ENCODE measurements around the gene STAM.

The STAM gene

GRCh38 chr10:17648243-17649035 is 4.5 kb downstream of the STAM start:
- DNase-seq = peak; percentile 52

GRCh38 chr10:17649052-17649451 is 5.1 kb downstream of the STAM start:
- DNase-seq = no peak

GRCh38 chr10:17649836-17650235 is 5.9 kb downstream of the STAM start:
- no peak for DNase-seq

GRCh38 chr10:17650416-17650815 is 6.5 kb downstream of the STAM start:
- no peak for DNase-seq

GRCh38 chr10:17651896-17652295 is 7.9 kb downstream of the STAM start:
- no peak for DNase-seq

DNA sequence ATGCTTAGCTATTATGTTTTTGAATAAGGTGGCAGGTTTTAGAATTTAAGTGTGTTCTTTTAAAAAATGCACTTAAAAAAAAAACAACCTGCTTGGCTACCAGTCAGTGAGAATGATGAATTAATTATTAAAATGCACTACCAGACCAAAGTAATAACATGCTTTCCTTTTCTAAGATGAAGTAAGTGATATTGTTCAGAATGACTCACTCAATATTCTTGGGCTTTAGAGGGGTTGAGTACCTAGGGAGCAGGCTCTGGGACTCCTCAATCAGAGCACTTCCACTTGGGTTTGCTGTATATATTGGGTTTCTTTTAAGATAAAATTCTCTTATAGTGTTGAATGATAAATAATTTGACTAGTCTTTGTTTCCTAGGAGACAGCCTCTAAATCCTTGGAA is 8.6 kb downstream of the STAM start:
- DNase-seq = no peak

GRCh38 chr10:17655009-17655408 is 11.1 kb downstream of the STAM start:
- DNase-seq = no peak

DNA sequence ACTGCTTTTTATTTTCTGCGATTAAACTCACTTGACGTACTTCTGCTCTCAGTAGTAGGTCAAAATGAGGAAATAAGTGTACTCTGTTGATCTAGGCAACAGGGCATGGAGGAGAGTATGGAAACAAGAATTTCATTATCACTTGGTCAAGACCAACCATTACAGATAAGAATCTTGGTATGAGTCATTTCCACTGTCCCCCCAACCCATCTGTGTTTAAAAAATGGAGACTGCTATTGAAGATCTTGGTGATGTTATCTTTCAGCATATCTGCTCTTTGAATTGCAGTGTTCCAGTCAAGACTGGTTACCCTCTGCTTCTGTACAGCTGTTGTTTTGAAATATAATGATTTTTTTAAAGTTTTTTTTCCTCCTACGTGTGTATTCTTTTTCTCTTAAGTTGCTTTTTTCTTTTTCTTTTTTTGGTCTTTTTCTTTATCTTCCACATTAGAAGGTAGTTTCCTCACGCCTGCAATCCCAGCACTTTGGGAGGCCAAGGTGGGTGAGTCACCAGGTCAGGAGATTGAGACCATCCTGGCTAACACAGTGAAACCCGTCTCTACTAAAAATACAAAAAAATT is 11.7 kb downstream of the STAM start:
- peak; percentile 49 for DNase-seq

GRCh38 chr10:17657103-17657500 is 13.2 kb downstream of the STAM start:
- no peak for DNase-seq

DNA sequence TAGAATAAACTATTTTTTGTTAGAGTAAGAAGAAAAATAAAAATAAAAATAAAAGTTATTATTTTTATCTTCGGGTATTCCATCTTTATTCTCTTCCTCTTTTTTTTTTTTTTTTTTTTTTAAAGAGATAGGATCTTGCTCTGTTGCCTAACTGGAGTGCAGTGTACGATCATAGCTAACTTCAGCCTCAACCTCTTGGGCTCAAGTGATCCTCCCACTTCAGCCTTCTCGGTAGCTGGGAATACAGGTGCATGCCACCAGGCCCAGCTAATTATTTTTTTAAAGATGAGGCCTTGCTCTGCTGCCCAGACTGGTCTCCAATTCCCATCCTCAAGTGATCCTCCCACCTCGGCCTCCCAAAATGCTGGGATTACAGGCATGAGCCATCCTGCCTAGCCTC is 15.4 kb downstream of the STAM start:
- no peak for DNase-seq

GRCh38 chr10:17660921-17661320 is 17.0 kb downstream of the STAM start:
- DNase-seq = no peak

DNA sequence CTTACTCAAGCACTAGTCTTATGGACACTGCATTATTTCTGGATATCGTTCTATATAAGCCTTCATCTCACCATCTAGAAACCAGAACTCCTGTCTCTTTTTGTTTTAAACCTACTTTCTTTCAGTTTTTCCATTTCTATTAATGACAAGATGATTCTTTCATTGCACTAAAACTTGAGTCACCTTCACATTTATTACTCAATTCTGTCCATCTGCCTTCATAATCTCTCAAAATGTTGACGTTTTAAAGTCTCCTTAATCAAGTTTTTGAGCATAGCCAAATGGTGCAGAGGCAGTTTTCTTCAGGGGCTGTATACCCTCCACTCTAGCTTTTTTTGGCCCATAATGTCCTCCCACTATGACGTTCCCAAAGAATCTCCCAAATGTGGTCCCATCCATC is 17.6 kb downstream of the STAM start:
- DNase-seq = no peak

GRCh38 chr10:17662193-17663138 is 18.5 kb downstream of the STAM start:
- peak; percentile 40 for DNase-seq

DNA sequence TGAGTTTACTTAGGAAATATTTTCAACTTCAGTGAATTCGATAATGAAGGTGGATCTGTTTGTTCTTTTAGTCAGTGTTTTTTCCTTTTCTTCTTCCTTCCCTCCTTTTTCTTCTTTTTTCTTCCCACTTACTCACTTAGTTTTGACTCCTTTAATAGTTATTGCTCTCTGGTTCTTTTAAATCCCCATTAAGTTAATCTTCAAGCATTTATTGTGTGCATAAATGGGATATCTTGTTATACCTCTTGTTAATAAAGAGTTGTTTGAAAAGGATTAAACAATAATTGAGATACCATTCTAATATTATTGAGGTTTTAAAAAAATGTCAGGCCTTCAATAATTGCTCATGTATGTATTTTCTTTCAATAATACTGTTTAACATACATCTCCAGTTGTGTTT is 19.5 kb downstream of the STAM start:
- DNase-seq = no peak

DNA sequence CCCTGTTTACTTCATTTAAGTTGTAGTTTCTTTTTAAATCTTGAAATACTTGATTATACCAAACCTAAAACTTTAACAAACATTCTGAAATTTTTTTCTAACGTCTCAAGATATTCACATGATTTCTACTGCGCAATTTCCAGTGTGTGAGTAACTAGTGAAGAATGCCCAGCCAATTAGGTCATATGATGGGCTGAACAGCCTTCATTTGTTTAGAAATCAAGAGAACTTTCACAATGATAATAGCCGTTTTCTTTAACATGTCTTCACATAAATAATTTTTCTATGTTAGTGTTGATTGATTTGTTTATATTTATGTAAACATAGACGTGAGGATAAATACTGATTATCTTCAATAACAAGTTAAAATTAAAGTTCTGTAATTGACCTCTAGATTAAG is 21.8 kb downstream of the STAM start:
- no peak for DNase-seq

- peak; percentile 40 for DNase-seq
These were observed 24.7 kb downstream of the STAM start for GRCh38 chr10:17668435-17669184.

DNA sequence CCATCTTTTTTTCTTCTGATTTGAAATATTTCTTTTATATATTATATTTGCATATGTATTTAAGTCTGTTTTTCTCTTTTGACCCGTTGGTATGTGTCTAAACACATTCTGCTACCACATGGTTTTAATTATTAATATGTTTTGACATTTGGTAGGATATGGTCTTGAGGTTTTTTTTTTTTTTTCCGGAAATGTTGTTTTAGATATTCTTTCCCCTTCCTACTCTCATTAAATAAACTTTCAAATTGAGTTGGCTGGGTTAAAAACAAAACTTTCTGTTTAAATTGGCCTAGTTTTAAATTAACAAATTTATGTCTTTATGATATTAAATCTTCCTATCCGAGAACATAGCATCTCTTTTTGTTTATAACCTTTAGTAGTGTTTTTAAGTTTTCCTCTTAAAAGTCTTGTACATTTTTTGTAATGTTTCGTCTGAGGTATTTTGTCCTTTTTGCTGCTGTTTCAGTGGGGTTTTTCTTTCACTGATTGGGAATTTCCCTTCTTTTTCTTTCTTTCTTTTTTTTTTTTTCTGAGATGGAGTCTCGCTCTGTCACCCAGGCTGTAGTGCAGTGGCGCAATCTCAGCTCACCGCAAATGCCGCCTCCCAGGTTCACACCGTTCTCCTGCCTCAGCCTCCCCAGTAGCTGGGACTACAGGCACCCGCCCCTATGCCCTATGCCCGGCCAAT is 25.4 kb downstream of the STAM start:
- DNase-seq = peak; percentile 62

DNA sequence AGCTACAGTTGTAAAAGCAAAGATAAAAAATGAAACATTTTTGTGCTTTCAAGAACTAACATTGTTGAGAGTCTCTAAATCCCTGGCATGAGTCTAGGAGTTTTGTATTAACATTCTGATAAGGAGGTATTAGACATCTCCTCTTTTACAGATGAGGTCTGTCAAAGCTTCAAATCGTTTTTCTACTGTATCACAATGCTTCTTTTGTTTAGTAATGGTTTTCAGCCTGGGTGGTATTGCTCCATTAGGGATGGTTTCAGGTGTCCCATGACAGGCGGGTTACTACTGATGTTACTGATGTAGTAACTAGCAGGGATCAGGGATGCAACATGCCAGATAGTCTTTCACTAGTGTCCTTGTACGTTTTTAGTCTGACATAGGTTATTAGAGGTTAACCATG is 27.4 kb downstream of the STAM start:
- DNase-seq = no peak

- DNase-seq = peak; percentile 41
These were observed 29.6 kb downstream of the STAM start for GRCh38 chr10:17673471-17674061.

- no peak for DNase-seq
These were observed 30.6 kb downstream of the STAM start for GRCh38 chr10:17674566-17674965.

- DNase-seq = no peak
These were observed 31.7 kb downstream of the STAM start for GRCh38 chr10:17675638-17676037.

DNA sequence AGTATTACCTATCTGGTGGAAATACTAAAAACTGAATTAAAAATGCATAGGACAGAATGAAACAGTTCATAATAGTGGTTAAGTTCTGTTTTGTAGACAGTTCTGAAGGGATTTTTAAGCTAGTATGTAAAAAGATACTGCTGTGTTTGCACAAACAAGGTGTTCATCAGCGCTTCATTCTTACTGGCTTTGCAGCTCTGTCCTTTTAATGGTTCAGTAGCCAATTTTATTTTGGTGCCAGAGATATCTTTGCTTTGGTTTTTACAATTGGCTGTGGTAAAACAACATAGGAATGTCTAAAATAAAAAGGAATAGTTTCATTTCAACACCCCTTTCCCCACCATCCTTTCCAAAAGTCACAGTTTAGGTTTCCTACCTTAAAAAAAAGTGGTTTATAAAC is 33.0 kb downstream of the STAM start:
- no peak for DNase-seq
